ENCODE data around the gene MARF1.
A peak's percentile ranks its signal among the peaks of the same experiment; 100 is the strongest.
"Not testable (repeated sequence)": the region's sequence is repeated elsewhere in the genome, so short reads cannot be mapped to it uniquely, and the experiment has no call there.

Gene MARF1, protein sequence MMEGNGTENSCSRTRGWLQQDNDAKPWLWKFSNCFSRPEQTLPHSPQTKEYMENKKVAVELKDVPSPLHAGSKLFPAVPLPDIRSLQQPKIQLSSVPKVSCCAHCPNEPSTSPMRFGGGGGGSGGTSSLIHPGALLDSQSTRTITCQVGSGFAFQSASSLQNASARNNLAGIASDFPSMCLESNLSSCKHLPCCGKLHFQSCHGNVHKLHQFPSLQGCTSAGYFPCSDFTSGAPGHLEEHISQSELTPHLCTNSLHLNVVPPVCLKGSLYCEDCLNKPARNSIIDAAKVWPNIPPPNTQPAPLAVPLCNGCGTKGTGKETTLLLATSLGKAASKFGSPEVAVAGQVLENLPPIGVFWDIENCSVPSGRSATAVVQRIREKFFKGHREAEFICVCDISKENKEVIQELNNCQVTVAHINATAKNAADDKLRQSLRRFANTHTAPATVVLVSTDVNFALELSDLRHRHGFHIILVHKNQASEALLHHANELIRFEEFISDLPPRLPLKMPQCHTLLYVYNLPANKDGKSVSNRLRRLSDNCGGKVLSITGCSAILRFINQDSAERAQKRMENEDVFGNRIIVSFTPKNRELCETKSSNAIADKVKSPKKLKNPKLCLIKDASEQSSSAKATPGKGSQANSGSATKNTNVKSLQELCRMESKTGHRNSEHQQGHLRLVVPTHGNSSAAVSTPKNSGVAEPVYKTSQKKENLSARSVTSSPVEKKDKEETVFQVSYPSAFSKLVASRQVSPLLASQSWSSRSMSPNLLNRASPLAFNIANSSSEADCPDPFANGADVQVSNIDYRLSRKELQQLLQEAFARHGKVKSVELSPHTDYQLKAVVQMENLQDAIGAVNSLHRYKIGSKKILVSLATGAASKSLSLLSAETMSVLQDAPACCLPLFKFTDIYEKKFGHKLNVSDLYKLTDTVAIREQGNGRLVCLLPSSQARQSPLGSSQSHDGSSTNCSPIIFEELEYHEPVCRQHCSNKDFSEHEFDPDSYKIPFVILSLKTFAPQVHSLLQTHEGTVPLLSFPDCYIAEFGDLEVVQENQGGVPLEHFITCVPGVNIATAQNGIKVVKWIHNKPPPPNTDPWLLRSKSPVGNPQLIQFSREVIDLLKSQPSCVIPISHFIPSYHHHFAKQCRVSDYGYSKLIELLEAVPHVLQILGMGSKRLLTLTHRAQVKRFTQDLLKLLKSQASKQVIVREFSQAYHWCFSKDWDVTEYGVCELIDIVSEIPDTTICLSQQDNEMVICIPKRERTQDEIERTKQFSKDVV (N-terminal part only)

DNA sequence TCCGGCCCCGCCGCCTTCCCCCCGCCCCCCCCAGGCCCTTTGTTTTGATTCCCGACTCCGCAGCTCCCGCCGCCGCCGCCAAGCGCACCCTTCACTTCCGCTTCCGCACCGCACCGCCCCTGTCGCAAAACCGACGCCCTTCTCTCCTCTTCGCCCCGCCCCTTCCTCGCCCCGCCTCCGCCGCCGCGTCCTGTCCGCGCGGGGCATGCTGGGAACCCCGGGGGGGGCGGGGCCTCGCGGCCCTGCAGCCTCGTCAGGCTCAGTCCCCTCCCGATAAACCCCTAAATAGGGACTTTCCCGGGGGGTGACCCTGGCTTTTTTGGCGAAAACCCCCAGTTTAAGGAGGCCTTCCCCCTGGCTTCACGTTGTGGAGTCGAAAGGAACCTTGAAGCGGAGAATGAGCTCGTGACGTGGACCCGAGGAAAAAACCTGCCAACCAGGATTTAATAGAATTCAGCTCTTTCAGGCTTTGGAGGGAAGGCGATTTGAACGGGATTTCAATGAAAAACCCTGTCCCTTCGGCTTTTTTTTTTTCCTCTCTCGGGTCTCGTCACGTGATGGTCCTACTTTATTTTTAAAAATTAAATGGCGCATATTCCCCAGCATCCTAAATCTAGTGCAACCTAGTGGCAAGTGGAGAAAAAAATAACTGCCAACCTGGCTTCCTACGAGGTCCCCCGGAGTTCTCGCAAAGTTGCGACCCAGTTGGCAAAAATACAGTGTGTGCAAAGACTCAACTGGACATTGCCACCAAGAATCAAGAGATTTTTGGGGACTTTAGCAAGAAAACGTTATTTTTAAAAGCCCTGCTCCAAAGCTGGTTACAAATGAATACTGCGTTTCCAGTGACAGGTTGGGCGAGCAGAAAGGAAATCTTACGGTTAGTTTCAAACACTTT is at the start of gene MARF1:
Gene MARF1, minus strand, starts transcription at position 107 of the 898 bp plus-strand sequence. CDS start 3,921 bp downstream, outside the sequence.
- DNase-seq (ENCODE audit: low read depth) = peak; percentile 99

DNA sequence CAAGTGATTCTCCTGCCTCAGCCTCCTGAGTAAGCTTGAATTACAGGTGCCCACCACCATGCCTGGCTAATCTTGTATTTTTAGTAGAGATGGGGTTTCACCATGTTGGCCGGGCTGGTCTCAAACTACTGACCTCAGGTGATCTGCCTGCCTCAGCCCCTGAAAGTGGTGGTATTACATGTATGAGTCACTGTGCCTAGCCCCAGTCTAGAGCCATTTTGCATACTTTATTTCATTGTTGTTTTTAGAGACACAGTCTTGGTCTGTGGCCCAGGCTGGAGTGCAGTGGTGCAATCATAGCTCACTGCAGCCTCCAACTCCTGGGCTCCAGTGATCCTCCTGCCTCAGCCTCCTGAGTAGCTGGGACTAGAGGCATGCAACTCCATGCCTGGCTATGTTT is 49.6 kb upstream of the MARF1 start:
- not testable (repeated sequence) for DNase-seq (ENCODE audit: low read depth)

DNA sequence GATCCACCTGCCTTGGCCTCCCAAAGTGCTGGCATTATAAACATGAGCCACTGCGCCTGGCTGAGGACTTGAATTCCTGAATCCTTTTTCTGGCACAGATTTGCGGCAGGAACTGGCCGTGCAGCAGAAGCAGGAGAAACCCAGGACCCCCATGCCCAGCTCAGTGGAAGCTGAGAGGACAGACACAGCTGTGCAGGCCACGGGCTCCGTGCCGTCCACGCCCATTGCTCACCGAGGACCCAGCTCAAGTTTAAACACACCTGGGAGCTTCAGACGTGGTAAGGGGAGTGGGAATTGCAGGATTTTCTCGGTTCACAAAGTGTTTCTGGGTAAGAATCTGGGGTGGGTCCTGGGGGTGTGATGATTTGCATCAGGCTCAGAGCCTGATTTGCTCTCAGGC is 48.1 kb upstream of the MARF1 start:
- no peak for DNase-seq (ENCODE audit: low read depth)

DNA sequence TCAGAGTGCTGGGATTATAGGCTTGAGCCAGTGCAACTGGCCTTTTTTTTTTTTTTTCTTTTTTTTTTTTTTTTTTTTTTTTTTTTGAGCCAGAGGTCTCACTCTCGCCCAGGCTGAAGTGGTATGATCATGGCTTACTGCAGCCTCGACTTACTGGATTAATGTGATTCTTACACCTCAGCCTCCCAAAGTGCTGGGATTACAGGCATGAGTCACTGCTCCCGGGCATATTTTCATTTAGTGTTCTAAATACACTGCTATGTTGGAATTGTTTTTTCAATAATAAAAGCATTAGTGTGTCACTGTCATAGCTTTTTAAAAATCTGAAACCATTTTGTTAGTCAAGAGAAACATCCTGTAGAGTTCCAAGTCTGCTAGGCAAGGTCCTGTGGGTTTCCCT is 47.3 kb upstream of the MARF1 start:
- DNase-seq (ENCODE audit: low read depth) = no peak

DNA sequence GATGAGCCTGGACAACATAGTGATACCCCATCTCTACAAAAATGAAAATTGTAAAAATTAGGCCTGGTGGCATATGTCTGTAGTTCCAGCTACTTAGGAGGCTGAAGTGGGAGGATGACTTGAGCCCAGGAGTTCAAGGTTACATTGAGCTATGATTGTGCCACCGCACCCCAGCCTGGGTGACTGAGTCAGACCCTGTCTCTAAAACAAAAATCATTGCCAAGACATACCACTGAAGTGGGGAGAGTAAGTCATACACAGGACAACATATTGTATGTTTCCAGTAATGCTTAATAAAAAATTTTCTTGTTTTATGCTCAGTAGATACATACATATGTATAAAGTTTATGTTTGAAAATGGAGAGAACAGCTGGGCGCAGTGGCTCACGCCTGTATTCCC is 46.3 kb upstream of the MARF1 start:
- no peak for DNase-seq (ENCODE audit: low read depth)

DNA sequence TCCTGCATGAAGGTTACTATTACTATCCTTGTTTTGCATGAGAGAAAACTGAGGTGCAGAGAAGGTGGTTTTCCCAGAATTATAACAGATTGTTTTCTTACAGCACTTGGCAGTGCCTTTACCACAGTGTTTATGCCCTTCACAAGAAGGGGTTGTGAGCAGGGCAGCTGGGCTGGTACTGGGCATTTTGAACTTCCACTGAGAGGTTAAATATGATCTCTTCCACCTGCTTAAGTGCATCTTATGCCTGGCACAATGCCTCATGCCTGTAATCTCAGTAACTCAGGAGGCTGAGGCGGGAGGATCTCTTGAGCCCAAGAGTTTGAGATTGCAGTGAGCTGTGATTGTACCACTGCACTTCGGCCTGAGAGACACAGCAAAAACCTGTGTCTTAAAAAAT is 43.3 kb upstream of the MARF1 start:
- no peak for DNase-seq (ENCODE audit: low read depth)

DNA sequence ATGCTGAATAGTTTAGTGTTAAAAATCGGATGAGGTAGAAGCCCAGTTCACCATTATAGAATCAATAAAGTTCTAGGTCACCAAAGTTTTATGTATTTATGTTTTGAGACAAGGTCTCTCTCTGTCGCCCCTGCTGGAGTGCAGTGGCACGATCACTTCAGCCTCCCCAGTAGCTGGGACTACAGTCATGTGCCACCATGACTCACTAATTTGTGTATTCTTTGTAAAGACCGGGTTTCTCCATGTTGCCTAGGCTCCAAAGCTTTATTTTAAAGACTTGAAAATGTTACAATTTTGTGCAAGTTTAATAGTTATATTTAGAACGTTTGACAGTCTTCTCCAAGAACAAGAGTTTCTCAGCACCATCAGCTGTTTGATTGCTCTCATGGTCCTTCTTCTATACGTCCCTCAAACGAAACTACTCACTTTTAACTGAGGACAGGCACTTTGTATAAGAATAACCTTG is 39.2 kb upstream of the MARF1 start:
- no peak for DNase-seq (ENCODE audit: low read depth)

DNA sequence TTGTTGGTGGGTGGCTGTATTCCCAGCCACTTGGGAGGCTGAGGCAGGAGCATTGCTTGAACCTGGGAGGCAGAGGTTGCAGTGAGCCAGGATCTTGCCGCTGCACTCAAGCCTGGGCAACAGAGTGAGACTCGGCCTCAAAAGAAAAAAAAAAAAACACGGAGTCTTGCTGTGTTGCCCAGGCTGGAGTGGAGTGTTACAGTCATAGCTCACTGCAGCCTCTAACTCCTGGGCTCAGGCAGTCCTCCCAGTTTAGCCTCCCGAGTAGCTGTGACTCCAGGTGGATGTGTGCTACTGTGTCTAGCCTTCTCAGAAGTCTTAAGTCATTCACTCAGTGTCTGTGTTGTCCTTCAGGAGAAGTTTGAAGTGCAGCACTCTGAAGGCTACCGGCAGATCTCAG is 34.5 kb upstream of the MARF1 start:
- no peak for DNase-seq (ENCODE audit: low read depth)

DNA sequence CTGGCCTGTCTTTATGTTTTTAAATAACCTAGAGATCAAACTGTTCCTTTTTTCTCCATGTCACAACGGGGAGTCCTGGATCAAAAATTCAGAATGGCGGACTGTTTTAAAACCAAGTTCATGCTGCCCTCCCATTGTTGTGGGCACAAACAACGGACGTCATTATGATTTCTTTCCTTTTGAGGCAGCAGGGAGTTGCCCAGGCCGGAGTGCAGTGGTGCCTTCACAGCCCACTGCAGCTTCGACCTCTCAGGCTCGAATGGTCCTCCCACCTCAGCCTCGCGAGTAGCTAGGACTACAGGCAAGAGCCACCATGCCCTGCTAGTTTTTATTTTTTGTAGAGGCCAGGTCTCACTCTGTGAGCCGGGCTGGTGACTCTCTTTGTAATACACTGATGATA is 33.6 kb upstream of the MARF1 start:
- no peak for DNase-seq (ENCODE audit: low read depth)

DNA sequence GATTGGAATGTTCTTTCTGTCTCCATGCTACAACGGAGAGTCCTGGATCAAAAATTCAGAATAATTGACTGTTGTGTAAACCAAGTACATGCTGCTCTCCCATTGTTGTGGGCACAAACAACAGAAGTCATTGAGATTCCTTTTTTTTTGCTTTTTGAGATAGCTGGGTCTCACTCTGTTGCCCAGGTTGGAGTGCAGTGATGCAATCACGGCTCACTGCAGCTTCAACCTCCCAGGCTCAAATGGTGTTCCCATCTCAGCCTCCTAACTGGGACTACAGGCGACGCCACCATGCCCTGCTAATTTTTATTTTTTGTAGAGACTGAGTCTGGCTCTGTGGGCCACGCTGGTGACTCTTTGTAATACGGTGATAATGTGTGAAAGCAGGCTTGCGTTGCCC is 31.6 kb upstream of the MARF1 start:
- no peak for DNase-seq (ENCODE audit: low read depth)

DNA sequence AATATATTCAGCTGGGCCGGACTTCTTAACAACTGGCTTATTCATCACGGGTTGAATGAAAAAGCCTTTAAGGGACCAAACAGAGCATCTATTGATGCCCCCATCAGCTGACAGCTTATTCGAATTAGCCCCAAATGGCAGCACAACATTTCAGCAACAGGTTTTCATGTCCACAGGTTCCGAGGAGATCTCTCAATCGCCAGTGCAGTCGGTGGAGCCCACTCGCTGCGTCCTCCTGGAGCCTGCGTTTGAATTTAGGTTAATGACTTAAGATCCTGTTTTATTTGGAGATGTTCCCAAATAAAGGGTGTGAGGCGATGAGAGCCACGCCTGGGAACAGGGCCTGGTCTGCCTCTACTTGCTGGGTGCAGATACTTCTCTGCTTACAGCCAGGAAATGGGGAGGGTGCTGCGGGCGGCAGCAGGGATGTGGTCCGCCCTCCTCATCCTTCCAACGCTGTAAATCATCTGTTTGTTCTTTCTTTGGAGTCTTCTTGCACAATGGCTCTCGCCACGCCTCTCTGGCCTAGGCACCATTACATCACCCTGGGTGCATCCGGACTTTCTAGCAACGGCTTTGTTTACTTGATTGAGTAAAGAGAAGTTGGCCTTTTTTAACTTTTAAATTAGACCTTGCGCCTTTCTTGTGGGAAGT is 29.7 kb upstream of the MARF1 start:
- peak; percentile 34 for DNase-seq (ENCODE audit: low read depth)

DNA sequence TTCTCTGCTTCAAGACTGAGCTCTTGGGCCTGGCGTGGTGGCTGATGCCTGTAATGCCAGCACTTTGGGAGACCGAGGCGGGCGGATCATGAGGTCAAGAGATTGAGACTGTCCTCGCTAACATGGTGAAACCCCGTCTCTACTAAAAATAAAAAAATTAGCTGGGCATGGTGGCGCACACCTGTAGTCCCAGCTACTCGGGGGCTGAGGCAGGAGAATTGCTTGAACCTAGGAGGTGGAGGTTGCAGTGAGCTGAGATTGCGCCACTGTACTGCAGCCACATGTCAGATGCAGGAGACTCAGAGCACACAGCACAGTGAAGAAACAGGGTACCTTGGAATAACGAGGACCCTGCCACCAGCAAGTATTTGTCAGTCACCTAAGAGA is 29.2 kb upstream of the MARF1 start:
- not testable (repeated sequence) for DNase-seq (ENCODE audit: low read depth)

DNA sequence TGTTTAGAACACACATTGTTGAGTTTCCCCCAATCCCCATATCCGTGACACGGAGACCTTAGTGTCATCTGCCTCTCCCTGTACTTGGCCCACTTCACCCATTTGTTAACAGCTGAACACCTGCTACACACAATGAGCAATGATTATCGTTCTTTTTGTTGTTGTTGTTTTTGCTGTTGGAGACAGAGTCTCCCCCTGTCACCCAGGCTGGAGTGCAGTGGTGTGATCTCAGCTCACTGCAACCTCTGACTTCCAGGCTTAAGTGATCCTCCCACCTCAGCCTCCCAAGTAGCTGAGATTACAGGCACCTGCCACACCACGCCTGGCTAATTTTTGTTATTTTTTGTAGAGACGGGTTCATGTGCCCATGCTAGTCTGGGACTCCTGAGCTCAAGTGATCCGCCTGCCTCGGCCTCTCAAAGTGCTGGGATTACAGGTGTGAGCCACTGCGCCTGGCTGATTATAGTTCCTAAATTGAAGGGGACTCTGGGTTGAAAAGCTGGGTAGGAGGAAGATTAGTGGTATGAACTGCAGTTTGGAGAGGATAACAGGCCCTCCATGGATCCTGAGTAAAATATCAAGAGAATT is 28.7 kb upstream of the MARF1 start:
- no peak for DNase-seq (ENCODE audit: low read depth)

DNA sequence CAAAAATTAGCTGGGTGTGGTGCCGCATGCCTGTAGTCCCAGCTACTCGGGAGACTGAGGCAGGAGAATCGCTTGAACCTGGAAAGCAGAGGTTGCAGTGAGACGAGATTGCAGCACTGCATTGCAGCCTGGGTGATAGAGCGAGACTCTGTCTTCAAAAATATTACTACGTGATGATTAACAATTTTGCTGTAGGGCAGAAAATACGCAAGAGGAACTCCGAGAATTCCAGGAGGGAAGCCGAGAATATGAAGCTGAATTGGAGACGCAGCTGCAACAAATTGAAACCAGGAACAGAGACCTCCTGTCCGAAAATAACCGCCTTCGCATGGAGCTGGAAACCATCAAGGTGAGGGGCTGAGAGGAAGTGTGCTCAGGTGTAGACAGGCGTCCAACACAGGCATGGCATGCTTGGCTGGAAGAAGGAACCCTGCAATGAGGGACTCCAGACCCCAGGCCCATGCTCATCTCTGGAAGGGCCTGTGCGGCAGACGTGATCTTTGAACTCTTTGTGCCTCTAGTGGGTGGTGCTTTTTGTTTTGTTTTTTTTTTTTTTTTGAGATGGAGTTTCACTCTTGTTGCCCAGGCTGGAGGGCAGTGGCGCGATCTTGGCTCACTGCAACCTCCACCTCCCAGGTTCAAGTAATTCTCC is 24.3 kb upstream of the MARF1 start:
- DNase-seq (ENCODE audit: low read depth) = no peak

DNA sequence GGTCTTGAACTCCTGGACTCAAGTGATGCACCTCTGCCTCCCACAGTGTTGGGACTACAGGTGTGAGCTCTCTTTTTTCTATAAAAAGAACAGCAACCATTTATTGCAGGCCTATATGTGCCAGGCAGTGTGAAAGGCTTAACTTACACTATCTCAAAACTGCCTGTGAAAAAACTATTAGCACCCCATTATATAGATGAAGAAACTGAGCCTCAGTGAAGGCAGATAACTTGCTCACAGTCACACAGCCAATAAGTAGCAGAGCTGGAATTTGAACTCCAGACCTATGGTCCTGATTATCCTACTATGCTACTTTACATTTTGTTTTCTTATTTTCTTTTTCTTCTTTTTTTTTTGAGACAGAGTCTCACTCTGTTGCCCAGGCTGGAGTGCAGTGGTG is 22.2 kb upstream of the MARF1 start:
- no peak for DNase-seq (ENCODE audit: low read depth)

DNA sequence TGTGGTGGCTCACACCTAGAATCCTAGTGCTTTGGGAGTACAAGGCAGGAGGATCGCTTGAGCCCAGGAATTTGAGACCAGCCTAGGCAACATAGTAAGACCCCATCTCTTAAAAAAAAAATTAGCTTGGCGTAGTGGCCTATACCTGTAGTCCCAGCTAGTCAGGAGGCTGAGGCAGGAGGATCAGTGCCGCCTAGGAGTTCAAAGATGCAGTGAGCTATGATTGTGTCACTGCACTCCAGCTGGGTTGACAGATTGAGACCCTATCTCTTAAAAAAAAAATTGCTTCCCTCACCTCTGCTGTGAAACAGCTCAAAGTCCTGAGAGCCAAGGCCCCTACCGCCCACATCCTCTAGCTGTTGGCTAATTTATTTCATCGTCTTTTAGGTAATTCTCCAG is 17.2 kb upstream of the MARF1 start:
- no peak for DNase-seq (ENCODE audit: low read depth)

DNA sequence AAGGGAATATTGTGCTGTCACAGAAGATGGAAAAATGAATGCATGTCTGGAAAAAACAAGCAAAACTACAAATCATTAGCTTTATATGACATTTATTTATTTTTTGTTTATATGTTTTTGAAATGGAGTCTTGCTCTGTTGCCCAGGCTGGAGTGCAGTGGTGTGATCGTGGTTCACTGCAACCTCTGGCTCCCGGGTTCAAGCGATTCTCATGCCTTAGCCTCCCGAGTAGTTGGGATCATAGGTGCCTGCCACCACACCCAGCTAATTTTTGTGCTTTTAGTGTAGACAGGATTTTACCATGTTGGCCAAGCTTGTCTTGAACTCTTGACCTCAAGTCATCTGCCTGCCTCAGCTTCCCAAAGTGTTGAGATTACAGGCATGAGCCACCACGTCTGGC is 15.6 kb upstream of the MARF1 start:
- no peak for DNase-seq (ENCODE audit: low read depth)

DNA sequence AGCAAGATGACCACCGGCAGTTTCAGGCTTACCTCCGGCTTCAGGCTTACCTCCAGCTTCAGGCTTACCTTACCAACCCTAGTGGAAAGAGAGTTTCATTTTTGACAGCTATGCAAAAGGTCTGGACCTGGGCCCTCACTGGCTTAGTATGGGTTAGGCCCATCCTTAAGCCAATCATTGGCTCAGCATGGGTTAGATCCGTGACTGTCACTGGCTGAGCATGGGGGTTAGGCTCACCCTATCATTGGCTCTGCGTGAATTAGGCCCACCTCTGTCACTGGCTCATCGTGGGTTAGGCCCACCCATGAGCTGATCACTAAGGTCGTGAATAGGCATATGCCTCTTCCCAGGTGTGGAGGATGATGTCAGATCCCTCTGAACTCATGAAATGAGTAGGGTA is 15.2 kb upstream of the MARF1 start:
- no peak for DNase-seq (ENCODE audit: low read depth)

DNA sequence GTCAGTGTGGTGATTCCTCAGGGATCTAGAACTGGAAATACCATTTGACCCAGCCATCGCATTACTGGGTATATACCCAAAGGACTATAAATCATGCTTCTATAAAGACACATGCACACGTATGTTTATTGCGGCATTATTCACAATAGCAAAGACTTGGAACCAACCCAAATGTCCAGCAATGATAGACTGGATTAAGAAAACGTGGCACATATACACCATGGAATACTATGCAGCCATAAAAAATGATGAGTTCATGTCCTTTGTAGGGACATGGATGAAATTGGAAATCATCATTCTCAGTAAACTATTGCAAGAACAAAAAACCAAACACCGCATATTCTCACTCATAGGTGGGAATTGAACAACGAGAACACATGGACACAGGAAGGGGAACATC is 12.6 kb upstream of the MARF1 start:
- DNase-seq (ENCODE audit: low read depth) = not testable (repeated sequence)

DNA sequence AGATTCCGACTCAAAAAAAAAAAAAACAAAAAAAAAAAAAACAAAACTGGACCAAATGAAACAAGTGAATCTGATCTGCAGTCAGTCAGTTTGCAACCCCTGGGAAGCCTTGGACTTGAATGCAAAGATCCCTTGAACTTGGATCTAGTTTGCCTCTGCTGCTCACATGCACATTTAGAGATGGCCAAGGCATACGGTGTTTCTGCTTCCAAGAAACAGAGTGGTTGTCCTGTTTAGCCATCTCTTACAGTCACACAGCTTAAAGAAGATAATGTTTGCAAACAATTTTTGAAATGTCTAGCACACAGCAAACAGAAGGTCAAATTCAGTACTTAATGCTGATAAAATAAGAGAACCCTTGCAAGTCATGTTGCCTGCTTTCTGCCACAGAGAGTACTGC is 11.6 kb upstream of the MARF1 start:
- no peak for DNase-seq (ENCODE audit: low read depth)

All from stimulated activated CD8-positive, alpha-beta memory T cell treated with anti-CD3 and anti-CD28 coated beads, Interleukin-15, amount 100 ng/mL, for 1 hour (primary cell).